B cell (primary cell): ENCODE data around the gene HSPB6.

ENCODE experiments used
- EZH2 ChIP-seq: IDR thresholded peaks from 2 replicates; pipeline ENCODE4 v1.6.1; 2012; ENCODE audit warnings: borderline replicate concordance, low read depth, mild to moderate bottlenecking, moderate library complexity, low read length; ENCODE audit not compliant: insufficient read depth, poor library complexity, severe bottlenecking
- TF ChIP-seq, protein P1 (sequence below): fragments of 200-600 bp; IDR thresholded peaks from one replicate; pipeline ENCODE4 v1.8.0; 2022; ENCODE audit warnings: antibody characterized with exemption, mild to moderate bottlenecking

DNA sequence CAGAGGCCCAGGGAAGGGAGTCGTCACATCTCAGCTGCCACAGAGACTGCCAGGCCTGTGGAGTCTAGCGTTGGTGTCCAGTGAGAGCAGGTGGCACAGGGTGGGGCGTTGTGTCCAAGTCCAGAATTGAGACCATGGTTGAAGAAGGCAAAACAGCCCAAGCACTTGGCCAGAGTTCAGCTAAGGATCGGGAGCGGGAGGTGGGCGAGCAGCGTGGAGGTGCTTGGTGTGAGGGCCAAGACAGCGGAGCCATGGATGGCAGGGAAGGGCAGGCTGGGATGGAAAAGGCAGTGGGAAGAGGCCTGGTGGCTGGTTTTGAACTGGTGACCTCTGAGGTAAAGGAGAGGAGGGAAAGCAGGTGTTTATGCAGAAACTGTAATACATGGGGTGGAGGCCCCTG is 22.6 kb downstream of the HSPB6 start:
- TF ChIP-seq, protein P1, sequence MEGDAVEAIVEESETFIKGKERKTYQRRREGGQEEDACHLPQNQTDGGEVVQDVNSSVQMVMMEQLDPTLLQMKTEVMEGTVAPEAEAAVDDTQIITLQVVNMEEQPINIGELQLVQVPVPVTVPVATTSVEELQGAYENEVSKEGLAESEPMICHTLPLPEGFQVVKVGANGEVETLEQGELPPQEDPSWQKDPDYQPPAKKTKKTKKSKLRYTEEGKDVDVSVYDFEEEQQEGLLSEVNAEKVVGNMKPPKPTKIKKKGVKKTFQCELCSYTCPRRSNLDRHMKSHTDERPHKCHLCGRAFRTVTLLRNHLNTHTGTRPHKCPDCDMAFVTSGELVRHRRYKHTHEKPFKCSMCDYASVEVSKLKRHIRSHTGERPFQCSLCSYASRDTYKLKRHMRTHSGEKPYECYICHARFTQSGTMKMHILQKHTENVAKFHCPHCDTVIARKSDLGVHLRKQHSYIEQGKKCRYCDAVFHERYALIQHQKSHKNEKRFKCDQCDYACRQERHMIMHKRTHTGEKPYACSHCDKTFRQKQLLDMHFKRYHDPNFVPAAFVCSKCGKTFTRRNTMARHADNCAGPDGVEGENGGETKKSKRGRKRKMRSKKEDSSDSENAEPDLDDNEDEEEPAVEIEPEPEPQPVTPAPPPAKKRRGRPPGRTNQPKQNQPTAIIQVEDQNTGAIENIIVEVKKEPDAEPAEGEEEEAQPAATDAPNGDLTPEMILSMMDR: no peak
- TF ChIP-seq EZH2: no peak
